HEK293T (cell line): Measurements from ENCODE around the gene PRRC2B.

ENCODE experiments used
- ARNT ChIP-seq: fragments of 450-650 bp; IDR thresholded peaks from 2 replicates; pipeline ENCODE4 v1.6.1; 2017; ENCODE audit warnings: mild to moderate bottlenecking
- BHLHE40 ChIP-seq: fragments of 450-650 bp; IDR thresholded peaks from 2 replicates; pipeline ENCODE4 v1.6.1; 2016; ENCODE audit warnings: mild to moderate bottlenecking, moderate library complexity, borderline replicate concordance
- SP1 ChIP-seq: fragments of 450-650 bp; IDR thresholded peaks from 2 replicates; pipeline ENCODE4 v1.6.1; 2017
- SUZ12 ChIP-seq: fragments of 450-650 bp; IDR thresholded peaks from 2 replicates; pipeline ENCODE4 v1.6.1; 2016; ENCODE audit warnings: mild to moderate bottlenecking

DNA sequence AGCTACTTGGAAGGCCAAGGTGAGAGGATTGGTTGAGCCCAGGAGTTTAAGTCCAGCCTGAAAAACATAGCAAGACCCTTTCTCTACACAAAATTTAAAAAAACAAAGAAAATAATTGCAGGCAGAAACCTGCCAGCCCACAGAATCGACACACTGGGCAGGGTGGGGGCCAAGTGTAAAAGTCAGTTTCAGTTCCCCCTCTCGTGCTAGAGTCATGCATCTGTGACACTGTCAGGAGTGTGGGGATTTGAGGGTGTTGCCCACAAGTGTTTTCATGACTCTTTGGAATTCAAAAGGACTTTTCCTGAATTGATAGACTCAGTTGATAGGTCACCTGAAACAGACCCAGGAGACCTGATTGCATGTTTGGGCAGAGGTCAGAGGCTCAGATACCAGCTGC is 47.6 kb downstream of the PRRC2B start:
- TF ChIP-seq ARNT (no peak), SUZ12 (no peak), BHLHE40 (no peak), SP1 (no peak)
